ENCODE results near the gene SBF1.

DNA sequence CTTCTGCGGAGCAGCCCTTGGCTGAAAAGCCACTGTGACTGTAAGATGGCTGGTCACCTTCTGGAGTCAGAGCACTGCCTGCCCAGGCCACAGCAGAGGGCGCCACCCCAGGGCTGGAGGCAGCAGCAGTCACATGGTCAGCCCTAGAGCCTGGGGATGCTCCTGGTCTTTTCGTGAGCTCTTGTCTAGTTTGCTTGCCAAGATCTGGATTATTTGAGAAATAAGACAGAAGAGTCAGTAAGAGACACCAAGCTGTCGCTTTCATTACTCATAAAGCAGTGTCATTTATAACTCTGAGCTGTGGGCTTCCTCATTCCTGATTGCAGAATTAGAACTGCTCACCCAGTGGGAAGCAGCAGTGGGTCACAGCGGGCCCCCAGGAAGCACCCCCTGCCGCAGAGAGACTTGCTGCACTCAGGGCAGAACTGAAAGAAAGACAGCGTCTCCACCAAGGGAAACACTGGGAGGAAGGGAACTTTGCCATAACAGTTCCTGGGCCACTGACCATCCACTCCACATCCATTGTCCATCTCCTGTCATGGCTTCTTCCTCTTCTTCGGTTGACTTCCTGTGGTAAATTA, 75.0 kb downstream of the SBF1 start:
- TF ChIP-seq, protein P1, sequence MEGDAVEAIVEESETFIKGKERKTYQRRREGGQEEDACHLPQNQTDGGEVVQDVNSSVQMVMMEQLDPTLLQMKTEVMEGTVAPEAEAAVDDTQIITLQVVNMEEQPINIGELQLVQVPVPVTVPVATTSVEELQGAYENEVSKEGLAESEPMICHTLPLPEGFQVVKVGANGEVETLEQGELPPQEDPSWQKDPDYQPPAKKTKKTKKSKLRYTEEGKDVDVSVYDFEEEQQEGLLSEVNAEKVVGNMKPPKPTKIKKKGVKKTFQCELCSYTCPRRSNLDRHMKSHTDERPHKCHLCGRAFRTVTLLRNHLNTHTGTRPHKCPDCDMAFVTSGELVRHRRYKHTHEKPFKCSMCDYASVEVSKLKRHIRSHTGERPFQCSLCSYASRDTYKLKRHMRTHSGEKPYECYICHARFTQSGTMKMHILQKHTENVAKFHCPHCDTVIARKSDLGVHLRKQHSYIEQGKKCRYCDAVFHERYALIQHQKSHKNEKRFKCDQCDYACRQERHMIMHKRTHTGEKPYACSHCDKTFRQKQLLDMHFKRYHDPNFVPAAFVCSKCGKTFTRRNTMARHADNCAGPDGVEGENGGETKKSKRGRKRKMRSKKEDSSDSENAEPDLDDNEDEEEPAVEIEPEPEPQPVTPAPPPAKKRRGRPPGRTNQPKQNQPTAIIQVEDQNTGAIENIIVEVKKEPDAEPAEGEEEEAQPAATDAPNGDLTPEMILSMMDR (IDR thresholded peaks at IDR 0.05; ENCODE audit: poor library complexity, severe bottlenecking), result no peak
- no peak for TF ChIP-seq TAF1 (IDR thresholded peaks at IDR 0.05; ENCODE audit: low read depth)
